Renal cortex interstitium (tissue), 11 donors: Measurements from ENCODE around the gene ZFYVE28. TPM values are rescaled to one million over a fixed set of nuclear protein-coding genes. Genes with fewer than 3 reads are reported as not detected.
A peak's percentile ranks its signal among the peaks of the same experiment; 100 is the strongest.

Experiments used
- DNase-seq, 11 donors: peaks; one replicate each; pipeline ENCODE4 v3.0.0-alpha.2; 2013; ENCODE audit warnings: low read depth in 9 of 11, low spot score in 4 of 11; ENCODE audit errors: extremely low read depth in 1 of 11
- polyA plus RNA-seq, 3 donors: library from polyadenylated mRNA; unstranded; fragments of 120-200 nt; gene quantifications; one replicate each; pipeline ENCODE4 v1.2.1, GENCODE V29; 2013; ENCODE audit not compliant: insufficient read length in 3 of 3

The ZFYVE28 gene
- polyA plus RNA-seq, 3 donors, result 1.7 to 3.7 (median 1.8) TPM

- no peak for DNase-seq
Observed at GRCh38 chr4:2302387-2303119, 115.9 kb downstream of the ZFYVE28 start.

DNA sequence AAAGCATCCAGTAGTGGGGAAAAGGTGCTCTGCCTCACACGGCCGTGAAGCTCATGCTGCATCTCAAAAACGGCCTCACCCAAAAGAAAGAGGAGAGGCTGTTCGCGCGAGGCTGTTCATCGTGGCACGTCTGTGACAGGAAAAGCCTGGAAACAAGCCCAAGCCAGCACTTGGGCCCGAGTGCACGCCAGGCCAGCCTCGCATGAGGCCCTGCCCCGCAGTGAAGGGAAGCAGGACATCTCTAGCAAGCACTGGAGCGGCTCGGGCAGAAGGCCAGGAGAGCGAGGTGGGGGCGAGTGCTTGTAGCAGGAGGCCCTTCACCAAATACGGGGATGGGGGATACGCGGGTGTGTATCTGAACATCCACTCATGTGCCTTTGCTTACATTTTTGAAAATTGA is 116.6 kb downstream of the ZFYVE28 start:
- no peak for DNase-seq

- no peak for DNase-seq
Observed at GRCh38 chr4:2301225-2301642, 117.2 kb downstream of the ZFYVE28 start.

DNA sequence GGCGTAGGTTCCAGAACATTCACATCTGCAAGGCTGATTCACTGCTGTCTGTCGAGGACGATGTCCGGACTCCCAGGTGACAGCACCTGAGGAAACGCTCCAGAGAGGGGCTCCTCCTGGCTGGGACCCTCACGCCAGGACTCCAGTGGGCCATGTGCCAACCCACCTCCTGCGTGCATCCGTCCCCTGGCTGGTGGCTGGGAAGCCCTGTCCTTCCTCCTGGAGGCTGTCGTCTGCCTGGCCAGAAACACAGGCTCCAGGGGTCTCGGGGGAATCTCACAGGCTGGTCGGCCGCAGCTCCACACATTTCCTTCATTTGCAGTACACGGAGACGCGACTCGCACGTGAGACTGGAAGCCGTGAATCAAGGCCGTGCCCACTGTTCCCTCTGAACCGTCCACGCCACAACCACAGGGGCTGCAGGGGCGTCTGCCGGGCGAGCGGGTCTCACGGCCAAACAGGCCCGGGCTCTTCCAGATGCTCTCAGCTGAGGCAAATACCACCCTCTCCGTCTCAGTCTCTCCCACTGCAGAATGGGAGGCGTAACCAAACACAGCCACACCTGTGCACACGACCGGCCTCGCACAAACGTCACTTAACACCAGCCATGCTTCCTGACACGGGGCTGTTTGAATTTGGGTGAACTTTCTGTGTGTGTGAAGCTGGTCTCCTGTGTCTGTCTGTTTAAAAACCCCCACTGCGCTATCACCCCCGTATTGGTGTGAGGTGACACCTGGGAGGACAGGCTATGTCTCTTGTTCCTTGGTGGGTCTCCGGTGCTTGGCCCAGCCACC is 117.8 kb downstream of the ZFYVE28 start:
- no peak for DNase-seq

GRCh38 chr4:2299794-2300193 is 118.7 kb downstream of the ZFYVE28 start:
- no peak for DNase-seq

- no peak for DNase-seq
Observed at GRCh38 chr4:2298532-2298991, 119.9 kb downstream of the ZFYVE28 start.

- DNase-seq, result no peak
Observed at GRCh38 chr4:2297606-2298531, 120.6 kb downstream of the ZFYVE28 start.

DNA sequence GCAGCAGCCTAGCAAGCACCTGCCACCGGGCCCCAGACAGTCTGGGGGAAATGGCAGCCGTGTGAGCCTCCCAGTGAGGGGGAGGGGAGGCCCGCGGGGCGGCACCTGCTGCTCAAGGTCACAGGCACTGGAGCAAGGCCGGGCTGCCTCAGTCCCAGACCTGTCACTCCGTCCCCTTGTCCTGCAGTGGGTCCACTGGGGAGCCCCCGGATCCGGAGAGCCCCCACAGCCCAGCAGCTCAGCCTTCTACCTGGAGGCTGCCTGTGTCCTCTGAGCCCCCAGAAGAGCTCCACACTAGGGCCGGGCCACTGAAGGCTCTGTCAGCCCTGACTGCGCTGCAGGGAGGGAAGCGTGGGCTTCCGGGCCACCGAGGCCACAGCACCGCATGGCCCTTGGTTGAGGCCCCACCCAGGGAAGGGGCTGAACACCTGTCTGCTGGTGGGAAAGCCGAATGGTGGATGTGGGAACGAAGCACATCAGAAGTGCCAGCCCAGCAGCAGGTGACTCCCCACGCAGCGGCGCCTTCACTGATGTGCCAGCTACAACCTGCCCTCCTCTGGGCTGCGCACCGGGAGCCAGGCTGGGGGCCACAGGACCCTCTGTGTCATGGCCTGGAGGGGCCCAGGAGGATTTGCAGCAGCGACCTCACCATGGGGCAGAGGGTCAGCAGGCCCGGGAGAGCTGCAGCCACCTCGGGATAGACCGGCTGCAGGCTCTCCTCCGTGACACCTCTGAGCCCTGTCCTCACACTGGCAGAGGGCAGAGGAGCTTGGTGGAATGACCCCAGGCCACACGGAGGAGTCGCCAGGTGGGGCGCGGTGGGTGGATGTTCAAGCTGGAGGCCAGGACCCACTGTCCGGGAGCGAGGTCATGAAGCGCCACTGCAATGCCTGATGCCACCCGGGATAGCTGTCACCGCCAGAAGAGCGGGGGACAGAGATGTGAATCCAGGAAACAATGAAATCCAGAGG is 121.5 kb downstream of the ZFYVE28 start:
- DNase-seq, result no peak

- DNase-seq, result no peak
Observed at GRCh38 chr4:2295900-2296442, 122.5 kb downstream of the ZFYVE28 start.

- no peak for DNase-seq
Observed at GRCh38 chr4:2295500-2295899, 122.9 kb downstream of the ZFYVE28 start.

DNA sequence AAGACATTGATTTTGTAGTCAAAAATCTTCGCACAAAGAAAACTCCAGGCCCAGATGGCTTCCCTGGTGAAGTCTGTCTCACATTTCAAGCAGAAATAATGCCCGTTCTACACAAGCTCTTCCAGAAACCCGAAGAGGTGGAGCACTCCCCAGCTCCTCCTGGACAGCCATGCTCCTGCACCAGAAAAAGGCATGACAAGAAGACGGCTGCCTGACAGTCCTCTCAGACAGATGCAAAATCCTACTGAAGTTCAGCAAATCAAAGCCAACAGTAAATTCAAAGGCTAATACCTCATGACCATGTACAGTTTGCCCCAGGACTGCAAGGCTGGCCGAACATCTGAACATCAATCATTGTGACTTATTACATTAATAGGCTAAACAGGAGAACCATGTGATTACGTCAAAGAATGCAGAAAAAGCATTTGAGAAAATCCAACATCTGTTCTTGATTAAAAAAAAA is 125.8 kb downstream of the ZFYVE28 start:
- DNase-seq, result peak in 2 of 11 donors; percentile 31 to 33

GRCh38 chr4:2291705-2292645 is 126.5 kb downstream of the ZFYVE28 start:
- no peak for DNase-seq

- no peak for DNase-seq
Observed at GRCh38 chr4:2290974-2291704, 127.3 kb downstream of the ZFYVE28 start.

DNA sequence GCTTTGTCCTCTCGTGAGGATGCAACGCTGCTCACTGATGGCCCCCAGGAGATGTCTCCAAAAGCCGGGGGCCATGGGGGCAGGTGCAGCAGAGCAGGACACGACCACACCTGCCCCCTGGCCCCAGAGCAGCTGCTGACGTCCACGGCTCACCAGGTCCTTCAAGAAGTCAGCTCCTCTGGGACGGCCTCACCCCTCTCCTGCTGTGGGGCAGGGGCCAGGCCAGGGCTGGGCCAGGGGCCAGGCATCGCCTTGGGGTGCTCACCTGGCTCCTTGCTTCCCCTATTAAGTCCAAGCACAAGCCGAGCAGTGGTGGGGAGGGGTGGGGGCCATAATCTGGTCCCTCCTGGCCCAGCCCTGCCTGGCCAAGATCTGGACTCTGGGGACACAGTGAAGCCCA is 128.0 kb downstream of the ZFYVE28 start:
- DNase-seq, result no peak

DNA sequence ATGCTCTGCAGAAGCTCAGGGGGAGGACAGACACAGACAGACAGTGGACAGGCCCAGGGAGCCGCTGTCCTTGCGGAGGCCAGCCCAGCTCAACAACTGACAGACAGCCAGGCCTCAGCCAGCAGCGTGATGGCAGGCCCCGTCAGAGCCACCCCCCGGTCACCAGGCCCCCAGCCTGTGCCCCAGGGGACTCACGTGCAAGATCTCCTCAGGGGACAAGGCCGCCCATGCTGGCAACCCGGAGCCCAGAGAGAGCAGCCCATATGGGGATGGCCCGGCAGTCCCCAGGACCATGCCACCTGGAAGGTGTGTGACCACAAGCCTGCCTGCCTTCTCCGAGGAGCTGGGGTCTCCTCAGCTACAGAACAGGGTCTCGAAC is 128.5 kb downstream of the ZFYVE28 start:
- no peak for DNase-seq

DNA sequence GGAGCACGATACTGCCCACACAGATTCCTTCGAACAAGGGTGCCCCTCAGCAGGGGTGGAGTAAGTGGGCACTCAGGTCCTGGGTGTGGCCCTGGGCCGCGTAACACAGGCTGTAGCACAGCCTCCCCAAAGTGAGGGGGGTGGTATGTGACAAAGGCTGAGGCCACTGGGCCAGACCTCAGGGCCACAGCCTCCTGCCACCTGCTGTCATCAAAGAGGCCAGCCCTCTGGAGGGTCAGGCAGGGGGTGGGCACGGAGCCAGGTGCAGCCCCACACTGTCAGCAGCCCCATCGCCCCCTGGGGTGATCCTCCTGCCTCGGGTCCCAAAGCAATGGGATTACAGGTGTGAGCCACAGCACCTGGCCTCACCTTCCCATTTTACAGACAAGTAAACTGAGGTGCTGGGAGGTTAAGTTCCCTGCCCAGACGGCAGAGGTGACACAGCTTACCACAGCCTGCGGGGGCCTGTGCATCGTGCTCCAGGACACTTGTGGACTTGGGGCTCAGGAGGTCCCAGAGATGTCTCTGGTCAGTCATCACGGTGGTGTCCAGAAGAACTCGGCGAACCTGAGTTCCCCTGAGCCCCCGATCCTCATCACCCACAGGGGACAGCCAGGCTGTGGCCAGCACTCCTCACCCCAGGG is 129.0 kb downstream of the ZFYVE28 start:
- DNase-seq, result no peak
